Measurements from ENCODE around the gene NTHL1.
"Not testable (repeated sequence)": the region's sequence is repeated elsewhere in the genome, so short reads cannot be mapped to it uniquely, and the experiment has no call there.

The NTHL1 gene

DNA sequence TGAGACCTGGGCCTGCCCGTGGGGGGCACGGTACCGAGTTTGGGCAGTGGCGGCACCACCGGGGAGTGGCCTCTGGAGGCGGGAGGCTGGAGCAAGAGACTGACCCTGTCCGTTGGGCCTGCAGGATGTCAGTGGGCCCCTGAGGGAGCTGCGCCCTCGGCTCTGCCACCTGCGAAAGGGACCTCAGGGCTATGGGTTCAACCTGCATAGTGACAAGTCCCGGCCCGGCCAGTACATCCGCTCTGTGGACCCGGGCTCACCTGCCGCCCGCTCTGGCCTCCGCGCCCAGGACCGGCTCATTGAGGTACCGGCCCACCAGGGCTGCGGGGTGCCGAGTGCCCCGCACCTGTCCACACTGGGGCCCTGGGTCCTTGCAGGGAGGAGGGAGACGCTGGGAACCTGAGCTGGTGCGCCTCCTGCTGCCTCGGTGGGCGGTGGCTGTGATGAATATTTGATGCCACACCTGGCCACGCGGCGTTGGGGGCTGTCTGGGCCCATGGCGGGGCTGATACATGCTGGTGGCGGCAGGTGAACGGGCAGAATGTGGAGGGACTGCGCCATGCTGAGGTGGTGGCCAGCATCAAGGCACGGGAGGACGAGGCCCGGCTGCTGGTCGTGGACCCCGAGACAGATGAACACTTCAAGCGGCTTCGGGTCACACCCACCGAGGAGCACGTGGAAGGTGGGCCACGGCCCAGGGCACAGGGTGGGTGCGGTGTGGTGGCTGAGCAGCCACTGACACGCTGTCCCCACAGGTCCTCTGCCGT is 11.3 kb downstream of the NTHL1 start:
- ATAC-seq (ENCODE audit: low read depth) (no peak), DNase-seq (ENCODE audit: low spot score in 2 of 2) (no peak)
- H3K9me3 Mint-ChIP-seq: no peaks in the 10 kb centered on the region
- no peak overlapping the region for H3K4me3 Mint-ChIP-seq
- H3K27me3 Mint-ChIP-seq: peaks cover 17% of the 10 kb centered on the region
- no peaks in the 10 kb centered on the region for H3K36me3 Mint-ChIP-seq
- no peaks in the 10 kb centered on the region for H3K4me1 Mint-ChIP-seq
- no peak overlapping the region for H3K27ac Mint-ChIP-seq

DNA sequence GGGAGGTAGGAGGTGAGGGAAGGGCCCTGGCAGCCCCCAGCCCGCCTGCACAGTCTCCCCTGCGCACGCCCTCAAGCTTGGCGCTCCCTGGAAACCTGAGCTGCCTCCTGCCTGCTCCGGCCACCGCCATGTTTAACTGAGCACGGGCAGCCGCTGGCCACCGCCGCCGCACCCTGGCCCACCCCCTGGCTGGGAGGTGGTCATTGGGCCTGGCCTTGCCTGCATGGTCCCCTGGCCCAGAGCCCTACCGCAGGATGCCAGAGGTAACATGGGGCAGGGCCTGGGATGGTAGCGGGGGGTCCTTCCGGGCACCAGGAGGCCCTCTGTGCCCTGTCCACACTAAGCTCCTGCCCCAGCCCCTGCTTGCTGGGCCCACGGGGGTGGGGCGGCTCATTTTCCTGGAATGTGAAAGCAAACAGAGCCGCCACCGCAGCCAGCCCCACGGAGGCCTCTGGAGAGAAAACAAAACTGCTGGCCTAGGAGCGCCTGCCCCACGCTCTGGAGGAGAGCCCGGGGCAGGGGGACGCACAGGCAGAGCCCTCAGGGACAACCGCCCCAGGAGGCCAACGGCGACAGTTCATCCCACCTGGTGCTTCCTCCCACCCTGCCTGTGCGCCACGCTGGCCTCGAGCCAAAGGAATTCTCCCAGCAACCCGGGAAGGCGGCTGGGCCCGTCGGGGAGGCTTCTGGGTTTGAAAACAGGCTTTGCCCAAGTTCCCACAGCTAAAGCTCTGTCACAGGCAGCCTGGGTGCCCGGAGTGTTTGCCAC is 12.0 kb downstream of the NTHL1 start:
- ATAC-seq (ENCODE audit: low read depth) (no peak), DNase-seq (ENCODE audit: low spot score in 2 of 2) (no peak)
- Mint-ChIP-seq H3K9me3 (no peaks in the 10 kb centered on the region), H3K4me1 (no peaks in the 10 kb centered on the region), H3K27ac (no peak overlapping the region), H3K4me3 (no peak overlapping the region), H3K27me3 (peaks cover 17% of the 10 kb centered on the region), H3K36me3 (no peaks in the 10 kb centered on the region)

DNA sequence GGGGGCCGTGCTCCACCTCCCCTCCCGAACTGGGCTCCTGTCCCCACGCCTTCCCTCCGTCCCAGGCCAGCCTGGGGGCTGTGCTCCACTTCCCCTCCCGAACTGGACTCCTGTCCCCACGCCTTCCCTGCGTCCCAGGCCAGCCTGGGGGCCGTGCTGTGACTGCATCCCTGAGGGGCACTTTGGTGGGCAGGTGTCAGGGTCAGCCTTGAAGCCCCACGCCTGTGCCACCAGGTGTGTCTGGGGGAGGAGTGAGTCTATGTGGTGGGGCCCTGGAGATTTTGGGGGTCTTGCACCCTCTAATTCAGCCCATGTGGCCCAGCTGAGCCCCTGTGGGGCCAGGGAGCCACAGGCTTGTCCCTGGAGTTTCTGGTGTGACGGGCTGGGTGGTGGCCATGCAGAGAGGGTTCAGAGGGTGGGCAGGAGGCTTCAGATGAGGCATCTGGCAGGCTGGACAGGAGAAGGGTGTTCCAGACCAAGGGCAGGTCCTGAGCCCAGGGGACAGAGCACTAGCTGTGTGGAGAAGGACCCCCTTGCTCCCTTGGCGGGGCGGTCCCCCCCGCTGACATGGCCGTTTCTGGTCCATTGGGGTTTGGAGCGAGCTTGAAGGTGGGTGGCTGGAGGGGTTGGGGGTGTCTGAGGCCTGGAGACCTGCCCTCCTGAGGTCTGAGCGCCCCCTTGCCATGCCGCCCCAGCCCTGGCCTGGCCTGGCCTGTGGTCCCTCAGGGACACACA is 12.8 kb downstream of the NTHL1 start:
- no peaks in the 10 kb centered on the region for H3K4me1 Mint-ChIP-seq
- H3K27ac Mint-ChIP-seq: no peak overlapping the region
- no peaks in the 10 kb centered on the region for H3K9me3 Mint-ChIP-seq
- peaks cover 17% of the 10 kb centered on the region for H3K27me3 Mint-ChIP-seq
- H3K36me3 Mint-ChIP-seq: no peaks in the 10 kb centered on the region
- DNase-seq (ENCODE audit: low spot score in 2 of 2) (no peak), ATAC-seq (ENCODE audit: low read depth) (no peak)
- H3K4me3 Mint-ChIP-seq: no peak overlapping the region

DNA sequence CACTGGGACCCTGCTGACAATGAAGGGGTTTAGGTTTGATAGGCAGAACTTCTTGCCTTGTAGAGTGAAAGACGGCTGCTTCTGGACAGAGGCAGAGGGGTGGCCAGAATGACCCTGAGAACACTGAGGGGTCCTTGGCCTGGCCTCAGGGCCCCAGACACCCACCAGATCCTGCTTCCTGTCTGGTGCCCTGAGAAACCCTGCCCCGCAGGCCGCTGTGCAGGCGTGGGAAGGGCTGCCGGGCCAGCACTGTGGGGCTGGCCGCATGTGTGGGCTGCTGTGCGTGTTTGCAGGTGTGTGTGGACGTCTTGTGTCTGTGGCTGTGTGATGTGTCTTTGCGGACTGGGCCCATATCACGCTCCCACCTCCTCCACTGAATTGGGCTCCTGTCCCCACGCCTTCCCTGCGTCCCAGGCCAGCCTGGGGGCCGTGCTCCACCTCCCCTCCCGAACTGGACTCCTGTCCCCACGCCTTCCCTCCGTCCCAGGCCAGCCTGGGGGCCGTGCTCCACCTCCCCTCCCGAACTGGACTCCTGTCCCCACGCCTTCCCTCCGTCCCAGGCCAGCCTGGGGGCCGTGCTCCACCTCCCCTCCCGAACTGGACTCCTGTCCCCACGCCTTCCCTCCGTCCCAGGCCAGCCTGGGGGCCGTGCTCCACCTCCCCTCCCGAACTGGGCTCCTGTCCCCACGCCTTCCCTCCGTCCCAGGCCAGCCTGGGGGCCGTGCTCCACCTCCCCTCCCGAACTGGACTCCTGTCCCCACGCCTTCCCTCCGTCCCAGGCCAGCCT is 13.5 kb downstream of the NTHL1 start:
- not testable (repeated sequence) for H3K27ac Mint-ChIP-seq; H3K4me1 Mint-ChIP-seq; H3K9me3 Mint-ChIP-seq; DNase-seq (ENCODE audit: low spot score in 2 of 2); ATAC-seq (ENCODE audit: low read depth); H3K36me3 Mint-ChIP-seq; H3K4me3 Mint-ChIP-seq
- H3K27me3 Mint-ChIP-seq: peaks cover 16% of the 10 kb centered on the region

DNA sequence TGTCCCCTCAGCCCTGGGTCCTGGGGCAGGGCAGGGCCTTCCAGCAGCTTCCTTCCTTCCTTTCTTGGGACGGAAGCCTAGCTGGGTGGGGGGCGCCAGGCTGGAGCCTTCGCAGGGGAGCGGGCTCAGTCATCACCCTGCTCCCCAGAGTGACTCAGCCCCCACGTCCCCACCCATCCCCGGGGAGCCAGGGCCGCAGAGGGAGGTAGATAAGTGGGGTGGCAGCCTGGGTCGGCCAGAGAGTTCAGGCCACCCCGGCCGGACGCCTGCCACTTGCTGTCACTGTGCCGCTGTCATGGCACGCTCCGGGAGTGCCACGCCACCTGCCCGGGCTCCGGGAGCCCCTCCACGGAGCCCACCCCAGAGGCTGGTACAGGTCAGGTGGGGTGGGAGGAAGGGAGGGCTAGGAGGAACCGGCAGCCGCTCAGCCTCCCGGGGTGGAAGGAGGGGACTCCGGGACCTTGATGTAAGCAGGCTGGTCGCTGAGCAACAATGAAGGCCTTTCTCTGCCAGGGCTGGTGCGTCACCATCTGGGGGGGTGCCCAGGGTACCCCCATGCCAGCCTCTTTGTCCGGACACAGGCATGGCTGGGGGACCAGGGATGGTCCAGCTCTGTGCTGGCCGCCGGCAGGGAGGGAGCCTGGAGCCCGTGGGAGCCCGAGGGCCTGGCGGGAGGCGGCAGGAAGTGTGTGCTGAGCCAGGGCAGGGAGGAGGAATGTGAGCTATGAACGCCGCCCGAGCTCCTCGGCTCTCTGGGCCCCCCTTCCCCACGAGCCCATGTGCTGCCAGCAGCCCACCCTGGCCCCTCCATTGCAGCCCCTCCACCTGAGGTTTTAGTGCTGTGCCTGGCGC is 14.4 kb downstream of the NTHL1 start:
- Mint-ChIP-seq H3K27me3 (peaks cover 13% of the 10 kb centered on the region), H3K27ac (peak overlapping the region; percentile 38)
- no peak for DNase-seq (ENCODE audit: low spot score in 2 of 2)

DNA sequence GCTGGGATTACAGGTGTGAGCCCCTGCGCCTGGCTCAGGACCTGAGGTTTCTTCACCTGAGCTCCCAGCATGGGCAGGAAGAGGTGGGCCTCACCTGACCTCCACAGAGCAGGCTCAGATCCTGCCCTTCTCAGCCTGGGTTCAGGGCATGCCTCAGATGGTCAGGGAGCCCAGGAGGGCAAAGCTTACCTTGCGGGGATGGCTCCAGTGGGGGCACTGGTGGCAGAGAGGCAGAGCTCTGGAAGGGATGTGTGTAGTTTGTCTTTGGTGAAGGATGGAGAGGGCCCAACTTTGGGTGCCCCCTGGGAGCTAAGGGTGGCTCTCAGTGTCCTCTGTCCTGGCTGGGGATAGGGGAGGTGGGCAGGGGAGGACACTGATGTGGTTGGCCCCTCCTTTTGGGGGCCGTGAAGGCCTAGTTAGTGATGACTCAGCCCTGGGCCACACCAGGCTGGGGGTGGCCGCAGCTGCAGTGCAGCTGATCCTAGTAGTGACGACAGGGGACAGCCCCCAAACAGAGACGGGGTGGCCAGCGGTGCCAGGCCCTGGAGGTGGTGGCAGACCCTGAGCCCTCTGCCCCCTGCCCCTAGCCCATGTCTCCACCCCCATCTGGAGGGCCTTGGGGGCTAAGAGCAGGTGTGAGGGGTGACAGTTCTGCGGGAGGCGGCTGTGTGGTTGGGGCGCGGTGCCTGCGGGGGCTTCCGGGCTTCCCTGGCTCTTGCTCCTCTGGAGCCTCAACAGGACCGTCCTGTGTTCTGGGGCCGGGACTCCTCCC is 15.2 kb downstream of the NTHL1 start:
- peaks cover 11% of the 10 kb centered on the region for H3K27me3 Mint-ChIP-seq
- no peaks in the 10 kb centered on the region for H3K36me3 Mint-ChIP-seq
- H3K4me3 Mint-ChIP-seq: no peak overlapping the region
- ATAC-seq (ENCODE audit: low read depth): peak; percentile 33
- DNase-seq (ENCODE audit: low spot score in 2 of 2): no peak
- peaks cover under 1% of the 10 kb centered on the region for H3K4me1 Mint-ChIP-seq
- H3K27ac Mint-ChIP-seq: no peak overlapping the region
- H3K9me3 Mint-ChIP-seq: no peaks in the 10 kb centered on the region

More for the DNA sequence above, 14.4 kb downstream of the NTHL1 start:
- Mint-ChIP-seq H3K4me1 (no peaks in the 10 kb centered on the region), H3K36me3 (no peaks in the 10 kb centered on the region), H3K4me3 (peak overlapping the region; percentile 5), H3K9me3 (no peaks in the 10 kb centered on the region)
- peak; percentile 71 for ATAC-seq (ENCODE audit: low read depth)

DNA sequence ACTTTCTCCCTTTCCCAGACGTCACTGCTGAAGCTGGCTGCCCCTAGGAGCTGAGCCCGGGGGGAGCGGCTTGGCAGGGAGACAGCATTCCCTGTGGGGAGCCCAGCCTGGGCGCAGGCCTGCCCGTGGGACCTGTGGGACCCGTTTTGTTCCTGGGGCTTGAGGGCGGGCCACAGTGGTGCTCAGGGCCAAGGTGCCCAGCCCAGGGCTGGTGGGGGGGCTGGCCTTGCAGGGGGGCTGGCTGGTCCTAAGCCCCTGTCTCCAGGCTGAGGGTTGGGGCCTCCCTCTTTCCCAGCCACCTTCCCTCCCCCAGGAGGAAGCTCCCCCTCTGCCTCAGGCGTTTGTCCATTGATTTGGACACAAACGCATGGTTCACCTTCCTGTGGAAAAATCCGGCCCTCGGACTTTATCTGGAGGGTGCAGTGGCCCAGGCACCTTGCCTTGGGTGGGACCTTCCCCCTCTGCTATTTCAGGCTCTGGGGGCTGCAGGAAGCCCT is 16.5 kb downstream of the NTHL1 start:
- Mint-ChIP-seq H3K27ac (no peak overlapping the region), H3K27me3 (peaks cover 11% of the 10 kb centered on the region), H3K4me1 (peaks cover 2% of the 10 kb centered on the region), H3K36me3 (no peaks in the 10 kb centered on the region), H3K9me3 (no peaks in the 10 kb centered on the region), H3K4me3 (no peak overlapping the region)
- ATAC-seq (ENCODE audit: low read depth): no peak
- DNase-seq (ENCODE audit: low spot score in 2 of 2): no peak

DNA sequence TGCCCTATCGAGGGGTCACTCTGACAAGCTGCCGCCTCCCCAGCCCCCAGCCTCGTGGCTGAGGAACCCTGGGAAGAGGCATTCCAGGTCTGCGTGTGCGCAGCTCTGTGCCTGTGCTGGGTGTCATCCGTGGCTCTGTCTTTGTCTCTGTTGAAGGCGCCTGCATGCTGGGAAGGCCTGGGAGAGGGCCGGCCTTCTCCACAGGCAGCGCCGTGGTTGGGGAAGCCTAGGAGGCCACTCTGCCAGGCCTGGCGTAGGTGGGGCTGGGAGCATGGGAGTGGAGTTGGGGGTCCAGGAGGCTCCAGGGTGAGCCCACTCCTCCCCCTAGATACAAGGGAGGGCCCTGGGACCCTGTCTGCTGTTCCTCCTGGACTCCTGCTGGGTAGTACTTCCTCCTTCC is 17.6 kb downstream of the NTHL1 start:
- H3K27me3 Mint-ChIP-seq: peaks cover 18% of the 10 kb centered on the region
- no peaks in the 10 kb centered on the region for H3K9me3 Mint-ChIP-seq
- peaks cover 5% of the 10 kb centered on the region for H3K4me1 Mint-ChIP-seq
- no peaks in the 10 kb centered on the region for H3K36me3 Mint-ChIP-seq
- DNase-seq (ENCODE audit: low spot score in 2 of 2) (no peak), ATAC-seq (ENCODE audit: low read depth) (no peak)
- H3K4me3 Mint-ChIP-seq: no peak overlapping the region
- H3K27ac Mint-ChIP-seq: no peak overlapping the region

DNA sequence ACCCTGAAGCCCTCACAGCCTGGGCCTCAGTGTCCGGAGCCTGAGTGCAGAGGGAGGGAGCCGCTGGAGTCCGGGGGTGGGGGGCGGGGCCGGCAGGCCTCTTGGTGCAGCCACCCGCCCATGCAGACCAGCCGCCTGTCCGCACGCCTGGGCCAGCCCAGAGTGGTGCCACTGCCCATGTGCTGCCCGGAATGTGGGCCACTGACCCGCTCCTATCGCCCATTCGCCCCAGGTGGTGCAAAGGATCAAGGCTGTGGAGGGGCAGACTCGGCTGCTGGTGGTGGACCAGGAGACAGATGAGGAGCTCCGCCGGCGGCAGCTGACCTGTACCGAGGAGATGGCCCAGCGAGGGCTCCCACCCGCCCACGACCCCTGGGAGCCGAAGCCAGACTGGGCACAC is 18.3 kb downstream of the NTHL1 start:
- ATAC-seq (ENCODE audit: low read depth) (no peak), DNase-seq (ENCODE audit: low spot score in 2 of 2) (no peak)
- Mint-ChIP-seq H3K36me3 (no peaks in the 10 kb centered on the region), H3K9me3 (no peaks in the 10 kb centered on the region), H3K4me1 (peaks cover 7% of the 10 kb centered on the region), H3K27ac (no peak overlapping the region), H3K4me3 (no peak overlapping the region), H3K27me3 (peaks cover 17% of the 10 kb centered on the region)

DNA sequence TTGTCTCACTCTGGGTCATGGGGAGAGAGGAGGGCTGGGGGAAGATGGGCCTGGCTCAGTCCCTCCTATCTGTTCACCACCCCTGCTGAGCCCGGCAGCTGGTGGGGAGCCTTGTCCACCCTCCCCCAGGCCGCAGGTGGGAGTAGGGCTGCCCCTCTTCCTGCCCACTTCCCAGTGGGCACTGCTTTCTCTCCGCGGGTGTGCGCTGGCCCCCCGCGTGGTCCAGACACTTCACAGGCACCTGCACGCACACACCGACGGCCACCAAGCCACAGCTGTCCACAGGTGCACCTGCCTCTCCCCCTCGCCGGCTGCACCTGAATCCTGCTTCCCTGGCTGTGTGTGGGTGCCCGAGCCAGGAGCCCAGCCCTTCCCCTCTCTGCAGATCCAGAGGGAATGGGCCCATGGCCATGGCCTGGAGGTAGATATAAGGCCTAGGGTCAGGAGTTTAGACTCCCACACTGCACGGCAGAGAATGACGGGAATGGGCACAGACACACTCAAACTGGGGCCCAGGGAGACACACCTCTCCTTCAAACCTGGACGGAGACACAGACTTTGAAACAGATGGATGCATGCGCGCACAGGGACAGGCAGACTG is 18.9 kb downstream of the NTHL1 start:
- no peak for DNase-seq (ENCODE audit: low spot score in 2 of 2)
- no peaks in the 10 kb centered on the region for H3K36me3 Mint-ChIP-seq
- no peak for ATAC-seq (ENCODE audit: low read depth)
- H3K4me3 Mint-ChIP-seq: no peak overlapping the region
- H3K27me3 Mint-ChIP-seq: peaks cover 14% of the 10 kb centered on the region
- H3K4me1 Mint-ChIP-seq: peaks cover 9% of the 10 kb centered on the region
- no peaks in the 10 kb centered on the region for H3K9me3 Mint-ChIP-seq
- H3K27ac Mint-ChIP-seq: no peak overlapping the region

DNA sequence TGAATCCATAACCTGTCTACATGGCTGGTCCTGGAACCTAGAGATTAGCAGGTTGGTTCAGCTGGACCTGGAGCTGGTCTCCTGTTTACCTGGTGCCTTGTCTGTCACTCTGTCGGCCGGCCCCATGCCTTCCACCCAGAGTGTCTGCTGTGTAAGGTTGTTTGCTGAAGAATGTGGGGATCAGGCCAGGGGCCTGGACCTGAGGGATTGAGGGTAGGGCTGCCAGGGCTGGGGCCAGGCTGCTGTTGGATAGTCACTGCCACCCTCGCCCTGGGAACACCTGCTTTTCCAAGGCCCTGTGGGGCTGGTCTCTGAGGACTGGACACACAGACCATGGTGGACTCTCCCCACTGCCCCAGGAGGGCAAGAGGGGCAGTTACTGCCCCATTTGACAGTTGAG is 19.5 kb downstream of the NTHL1 start:
- Mint-ChIP-seq H3K4me3 (no peak overlapping the region), H3K27ac (no peak overlapping the region), H3K4me1 (peaks cover 11% of the 10 kb centered on the region), H3K36me3 (no peaks in the 10 kb centered on the region), H3K9me3 (no peaks in the 10 kb centered on the region), H3K27me3 (peaks cover 14% of the 10 kb centered on the region)
- ATAC-seq (ENCODE audit: low read depth) (no peak), DNase-seq (ENCODE audit: low spot score in 2 of 2) (no peak)
